LHCN-M2 (cell line): ENCODE measurements around the gene PCED1B. TPM values are rescaled to one million over a fixed set of nuclear protein-coding genes. Genes with fewer than 3 reads are reported as not detected.
A peak's percentile ranks its signal among the peaks of the same experiment; 100 is the strongest.

Source experiments
- DNase-seq: peaks from one replicate; pipeline ENCODE4 v3.0.0-alpha.2; 2012; ENCODE audit warnings: low read depth
- total RNA-seq: library from RNA; depleted of rRNA; stranded (reverse); fragments of >200 nt; gene quantifications from 2 replicates; pipeline ENCODE4 v1.2.3, GENCODE V29; 2014

Gene PCED1B
- total RNA-seq, 1 experiment from 2014 or later, result 0.80 TPM

DNA sequence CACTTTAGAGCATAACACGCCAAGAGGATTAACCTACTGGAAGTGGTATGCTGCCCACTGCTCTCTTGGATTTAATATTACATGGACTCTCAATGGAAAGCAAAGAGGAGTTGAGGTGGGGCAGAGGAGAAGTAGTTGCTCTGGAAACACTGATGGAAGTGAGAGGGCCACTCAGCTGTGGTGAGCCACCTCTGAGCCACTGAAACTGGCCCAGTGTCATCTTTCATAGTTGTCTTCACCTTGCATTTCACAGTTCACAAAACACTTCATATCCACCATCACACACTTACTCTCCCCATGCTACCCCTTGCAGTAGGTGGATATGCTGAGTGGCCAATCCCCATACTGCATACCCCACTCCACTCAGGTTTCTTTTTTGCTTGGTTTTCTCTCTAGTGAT is 12.2 kb upstream of the PCED1B start:
- no peak for DNase-seq

GRCh38 chr12:47067771-47068431 is 11.5 kb upstream of the PCED1B start:
- DNase-seq, result no peak

DNA sequence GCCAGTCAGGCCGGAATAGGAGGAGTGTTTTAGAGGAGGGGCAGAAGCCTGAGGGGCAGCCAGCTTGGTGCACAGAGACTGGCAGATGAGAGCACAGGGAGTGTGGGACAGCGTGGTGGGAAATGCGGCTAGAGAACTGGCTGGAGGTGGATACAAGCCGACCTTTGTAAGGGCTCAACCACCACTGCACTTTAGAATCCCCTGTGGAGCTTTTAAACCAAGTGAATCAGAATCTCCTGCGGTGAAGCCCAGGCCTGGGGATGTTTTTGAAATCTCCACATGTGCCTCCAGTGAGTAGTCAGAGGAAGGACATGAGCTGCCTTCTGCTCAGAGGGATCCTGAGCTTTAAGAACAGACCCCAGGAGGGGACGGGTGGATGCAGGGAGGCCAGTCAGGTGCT is 10.9 kb upstream of the PCED1B start:
- DNase-seq, result peak; percentile 90

DNA sequence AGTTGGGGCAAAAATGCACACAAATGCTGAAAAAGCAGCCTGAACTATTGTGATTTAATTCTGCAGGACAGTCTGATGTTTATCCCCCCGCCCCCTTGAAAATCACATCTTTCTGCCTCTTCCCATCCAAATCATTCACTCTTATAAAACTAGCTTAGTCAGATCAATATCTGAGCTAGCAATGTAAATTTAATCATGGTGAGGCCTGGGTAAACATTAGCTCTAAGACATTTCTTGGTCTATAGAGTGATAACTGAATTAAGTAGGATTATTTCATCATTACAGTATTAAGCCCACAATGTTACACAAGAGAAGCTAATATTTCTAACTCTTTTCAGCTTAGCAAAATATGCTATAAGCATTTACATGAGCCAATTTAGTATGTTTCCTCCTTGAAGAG is 9.1 kb upstream of the PCED1B start:
- no peak for DNase-seq

GRCh38 chr12:47071241-47071852 is 8.1 kb upstream of the PCED1B start:
- DNase-seq, result no peak

DNA sequence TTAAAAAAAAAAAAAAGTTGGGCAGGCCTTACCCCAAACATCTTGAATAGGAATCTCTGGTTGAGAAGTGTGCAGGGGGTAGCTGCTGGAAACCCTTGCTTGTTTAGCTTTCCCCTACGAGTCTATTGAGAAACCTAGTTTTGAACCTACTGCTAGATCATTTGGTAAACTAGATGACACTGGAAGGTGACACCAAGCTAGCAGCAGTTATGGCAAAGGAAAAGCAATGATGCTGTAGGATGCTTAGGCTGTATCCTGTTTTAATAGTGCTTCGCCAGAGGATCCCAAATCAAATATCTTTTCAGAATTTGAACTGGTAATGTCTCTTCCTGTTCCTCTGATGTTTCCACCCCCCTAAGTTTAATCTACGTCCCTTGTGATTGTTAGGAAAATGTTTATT is 5.5 kb upstream of the PCED1B start:
- no peak for DNase-seq

- DNase-seq, result no peak
Measured at GRCh38 chr12:47074757-47075156, 4.7 kb upstream of the PCED1B start.

- no peak for DNase-seq
Measured at GRCh38 chr12:47075192-47076084, 4.0 kb upstream of the PCED1B start.

- DNase-seq, result no peak
Measured at GRCh38 chr12:47077206-47078085, 2.0 kb upstream of the PCED1B start.

DNA sequence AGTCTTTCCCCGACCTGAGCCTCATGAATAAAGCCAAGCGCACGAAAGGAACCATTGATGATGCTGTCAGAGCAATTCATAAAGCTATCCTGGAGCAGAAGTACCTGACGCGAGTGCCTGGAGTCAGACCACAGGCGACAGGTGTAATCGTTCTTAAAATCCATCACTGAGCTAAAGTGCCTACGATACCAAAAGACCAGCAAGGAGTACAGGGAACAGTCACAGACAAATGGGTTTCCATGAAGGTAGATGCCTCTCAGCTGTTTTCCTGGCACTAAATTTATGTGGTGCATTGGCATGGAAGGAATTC is 1.4 kb upstream of the PCED1B start:
- DNase-seq, result no peak

DNA sequence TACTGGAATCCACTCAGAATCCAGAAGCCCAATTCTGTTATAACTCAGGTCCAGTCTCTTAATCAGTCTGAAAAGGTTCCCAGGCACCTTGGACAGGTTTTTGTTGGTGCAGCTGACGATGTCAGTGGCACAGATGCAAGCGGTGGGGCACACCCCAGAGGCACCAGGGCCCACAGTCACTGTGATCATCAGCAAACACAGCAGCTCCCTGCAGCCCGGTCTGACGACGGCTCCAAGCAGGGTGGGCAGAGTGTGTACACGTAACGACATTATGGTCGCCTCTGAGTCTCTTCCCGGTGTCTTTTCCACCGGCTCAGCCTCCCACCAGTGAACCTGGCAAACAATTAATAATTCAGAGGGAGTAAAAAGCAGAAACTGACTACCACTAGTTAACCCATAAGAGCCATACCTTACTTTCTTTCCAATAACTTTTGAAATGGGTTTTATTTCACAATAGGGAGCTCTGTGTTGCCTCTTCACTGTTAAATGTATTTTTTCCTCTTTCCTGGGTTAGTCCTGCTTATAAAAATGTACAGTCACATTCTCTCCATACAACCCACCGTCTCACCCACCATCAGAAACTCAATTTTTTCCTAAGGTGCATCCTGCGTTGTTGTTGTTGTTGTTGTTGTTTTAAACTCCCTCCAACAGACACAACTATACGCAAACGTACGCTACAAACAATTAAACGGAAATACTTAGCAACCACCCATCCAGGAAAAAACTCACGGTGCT is 521 bp upstream of the PCED1B start:
- DNase-seq, result peak; percentile 35

DNA sequence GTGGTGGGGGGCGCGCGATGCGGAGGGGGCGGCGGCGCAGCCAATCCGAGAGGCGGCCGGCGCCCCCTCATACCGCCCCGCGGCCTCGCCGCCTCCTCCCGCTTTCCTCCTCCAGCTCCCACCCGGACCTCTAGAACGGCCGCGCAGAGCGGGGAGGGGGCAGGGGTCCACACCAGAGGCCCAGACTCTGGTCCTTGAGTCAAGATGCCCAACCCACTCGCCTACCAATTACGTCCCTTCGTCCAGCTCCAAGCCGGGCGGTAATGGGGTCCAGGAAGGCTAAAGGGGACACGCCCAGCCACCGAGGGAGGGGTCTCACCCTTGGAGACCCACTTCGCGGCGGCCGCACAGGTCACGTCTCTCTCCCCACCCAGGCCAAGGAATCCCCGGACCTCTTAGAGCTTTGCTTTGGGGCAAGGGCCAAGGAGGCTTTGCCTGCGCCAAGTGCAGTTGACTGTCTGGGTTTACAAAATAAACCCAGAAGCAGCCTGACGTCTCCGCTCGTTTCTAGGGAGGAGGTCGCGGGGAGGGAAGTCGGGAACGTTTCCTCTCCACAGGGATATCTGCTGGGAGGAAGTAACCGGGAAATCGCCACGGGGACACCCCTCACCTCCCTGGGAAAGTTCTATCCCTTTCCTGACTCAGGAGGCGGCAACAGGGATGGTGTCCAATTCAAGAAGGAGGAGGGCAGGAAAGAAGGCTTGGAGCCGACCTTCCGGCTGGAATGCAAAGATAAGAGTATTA is 732 bp downstream of the PCED1B start:
- DNase-seq, result peak; percentile 72

GRCh38 chr12:47080725-47081502 is 1.5 kb downstream of the PCED1B start:
- peak; percentile 70 for DNase-seq

DNA sequence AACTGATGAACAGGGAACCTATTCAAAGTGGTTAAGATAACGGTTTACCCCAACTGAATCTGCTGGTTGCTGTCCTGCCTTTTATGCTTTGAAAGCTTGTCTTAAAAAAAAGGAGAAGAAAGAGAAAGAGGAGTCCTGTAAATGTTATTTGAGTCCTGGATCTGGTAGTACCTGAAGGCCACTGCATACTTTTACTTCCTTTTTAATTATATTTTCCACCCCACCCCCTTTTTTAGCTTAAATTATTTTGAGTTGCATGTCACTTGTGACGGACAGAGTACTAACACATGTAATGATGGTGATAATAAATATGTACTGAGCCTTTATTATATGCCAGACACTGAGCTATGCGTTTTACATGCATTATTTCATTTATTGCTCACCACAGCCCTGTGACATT is 2.9 kb downstream of the PCED1B start:
- DNase-seq, result no peak

DNA sequence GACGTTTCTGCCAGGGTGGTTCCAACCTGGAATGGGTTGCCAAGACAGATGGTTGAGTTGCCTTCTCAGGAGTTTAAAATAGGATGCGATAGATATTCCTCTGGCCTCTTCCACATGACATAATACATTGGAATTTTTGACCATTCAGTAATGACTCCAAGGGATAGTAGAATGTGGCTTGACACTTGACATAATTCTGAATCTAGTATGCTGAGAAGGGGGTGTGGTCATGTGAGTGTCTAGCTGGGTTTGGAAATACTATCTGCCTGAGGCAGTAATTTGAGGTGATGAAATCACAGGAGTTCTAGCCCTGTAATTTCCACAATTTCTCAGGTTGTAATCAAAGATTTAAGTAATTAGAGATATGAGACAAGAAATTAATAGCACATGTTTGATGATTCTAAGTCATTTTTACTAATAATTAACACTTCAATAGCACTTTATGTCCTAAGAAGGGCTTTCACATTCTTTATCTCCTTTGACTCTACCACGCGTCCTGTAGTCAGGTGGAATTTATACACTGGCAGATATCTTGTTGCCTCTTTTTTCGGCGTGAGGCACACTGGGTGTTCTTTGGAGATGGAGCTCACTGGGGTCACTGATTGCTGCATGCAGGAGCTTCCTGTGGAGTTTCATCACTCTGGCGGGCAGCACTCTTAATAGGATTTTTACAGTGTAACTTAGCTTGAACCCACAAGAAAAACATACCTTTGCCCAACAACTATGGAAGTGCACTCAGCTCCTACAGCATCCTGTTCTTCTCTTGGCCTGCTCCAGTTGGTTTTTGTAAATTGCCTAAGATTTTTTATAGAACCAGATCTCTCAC is 3.6 kb downstream of the PCED1B start:
- peak; percentile 96 for DNase-seq

- DNase-seq, result no peak
Measured at GRCh38 chr12:47084172-47084571, 4.8 kb downstream of the PCED1B start.

DNA sequence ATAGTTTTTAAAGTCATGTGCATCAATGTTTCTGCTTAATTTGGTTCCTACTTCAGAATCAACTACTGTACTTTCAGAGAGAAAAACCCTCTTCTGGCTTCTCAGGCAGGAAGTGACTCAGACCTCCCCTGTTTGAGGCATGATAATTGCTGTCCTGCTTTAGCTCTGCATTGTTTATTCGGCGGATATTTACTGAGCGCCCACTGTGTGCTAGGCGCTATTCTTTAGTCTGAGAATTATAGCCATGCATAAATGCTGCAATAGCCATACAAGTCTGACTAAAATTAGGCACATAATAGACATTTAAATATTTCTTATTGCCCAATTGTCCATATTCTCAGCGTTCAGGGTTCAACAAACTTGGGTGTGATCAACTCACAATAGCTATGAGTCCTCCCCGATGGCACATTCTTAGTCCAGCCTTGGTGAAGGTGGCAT is 6.4 kb downstream of the PCED1B start:
- DNase-seq, result peak; percentile 57

- no peak for DNase-seq
Measured at GRCh38 chr12:47087088-47087688, 7.8 kb downstream of the PCED1B start.
